Amniotic epithelial cell (primary cell): ENCODE data around the gene RRAS2.
"Not testable (repeated sequence)": the region's sequence is repeated elsewhere in the genome, so short reads cannot be mapped to it uniquely, and the experiment has no call there.

Experiments used
- DNase-seq: peaks from one replicate; pipeline ENCODE4 v3.0.0-alpha.2; 2010; ENCODE audit warnings: low read depth

Gene RRAS2

DNA sequence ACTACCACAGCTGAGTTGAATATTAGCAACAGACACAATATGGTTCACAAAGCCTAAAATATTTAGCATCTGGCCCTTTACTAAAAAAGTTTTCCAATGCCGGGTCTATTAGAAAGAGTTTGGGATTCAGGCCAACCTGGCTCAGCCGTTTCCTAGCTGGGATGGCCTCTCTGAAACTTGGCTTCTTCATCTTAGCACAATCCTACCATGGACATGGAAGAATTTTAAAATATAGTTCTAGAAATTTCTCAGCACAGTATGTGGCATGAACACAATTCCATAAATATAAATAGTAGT, 103.8 kb downstream of the RRAS2 start:
- DNase-seq, result no peak

GRCh38 chr11:14254533-14255237, 104.3 kb downstream of the RRAS2 start:
- DNase-seq, result no peak

DNA sequence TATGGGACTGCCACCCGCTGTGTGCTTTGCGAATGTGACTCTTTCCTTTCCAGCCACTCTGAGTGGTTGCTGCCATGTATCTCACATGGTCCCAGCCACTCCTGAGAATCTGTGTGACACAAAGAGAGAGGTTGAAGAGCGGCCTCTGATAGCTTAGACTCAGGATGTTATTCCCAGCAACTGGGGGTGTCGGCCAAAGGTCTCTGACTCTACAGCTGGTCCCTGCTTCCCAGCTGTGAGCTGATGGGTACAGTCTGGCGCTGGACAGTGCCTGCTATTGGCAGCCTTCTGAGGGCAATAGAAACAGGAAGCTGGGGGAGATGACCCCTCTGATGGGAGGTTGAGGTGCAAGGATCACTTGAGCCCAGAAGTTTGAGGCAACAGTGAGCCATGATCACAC, 105.1 kb downstream of the RRAS2 start:
- DNase-seq, result no peak

- DNase-seq, result no peak
Observed at GRCh38 chr11:14253421-14253820, 105.6 kb downstream of the RRAS2 start.

DNA sequence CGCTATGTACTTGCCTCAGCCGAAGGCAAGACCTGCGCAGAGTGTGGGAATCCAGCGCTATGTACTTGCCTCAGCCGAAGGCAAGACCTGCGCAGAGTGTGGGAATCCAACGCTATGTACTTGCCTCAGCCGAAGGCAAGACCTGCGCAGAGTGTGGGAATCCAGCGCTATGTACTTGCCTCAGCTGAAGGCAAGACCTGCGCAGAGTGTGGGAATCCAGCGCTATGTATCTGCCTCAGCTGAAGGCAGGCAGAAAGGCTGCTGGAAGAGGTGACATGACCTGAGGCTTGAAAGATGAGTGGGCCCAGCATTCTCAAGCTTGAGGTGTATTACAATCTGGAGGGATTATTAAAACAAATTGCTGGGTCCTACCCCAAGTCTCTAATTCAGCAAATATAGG, 106.5 kb downstream of the RRAS2 start:
- not testable (repeated sequence) for DNase-seq

- no peak for DNase-seq
Observed at GRCh38 chr11:14251754-14252153, 107.2 kb downstream of the RRAS2 start.

- peak; percentile 47 for DNase-seq
Observed at GRCh38 chr11:14249121-14249963, 109.6 kb downstream of the RRAS2 start.

GRCh38 chr11:14248580-14248981, 110.4 kb downstream of the RRAS2 start:
- no peak for DNase-seq

- no peak for DNase-seq
Observed at GRCh38 chr11:14245444-14245843, 113.5 kb downstream of the RRAS2 start.

- DNase-seq, result no peak
Observed at GRCh38 chr11:14244926-14245325, 114.1 kb downstream of the RRAS2 start.

DNA sequence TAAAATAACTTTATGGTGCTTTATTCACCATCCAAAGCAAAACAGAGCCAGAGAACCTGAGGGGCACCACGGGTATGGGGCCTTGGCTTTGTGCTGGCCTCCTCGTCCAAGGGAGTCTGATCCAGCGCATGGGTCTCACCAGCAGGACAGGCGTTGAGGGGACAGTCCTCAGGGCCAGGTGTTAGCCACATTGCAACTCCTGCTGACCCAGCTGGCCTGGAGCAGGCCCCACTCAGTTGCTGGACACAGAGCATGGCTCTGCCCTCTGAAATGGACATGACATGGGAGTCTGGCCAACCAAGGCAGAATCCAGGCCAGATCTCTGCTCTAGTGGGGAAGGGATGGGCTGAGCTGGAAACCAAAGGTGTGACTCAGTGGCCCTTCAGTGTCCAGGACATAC, 116.2 kb downstream of the RRAS2 start:
- no peak for DNase-seq

DNA sequence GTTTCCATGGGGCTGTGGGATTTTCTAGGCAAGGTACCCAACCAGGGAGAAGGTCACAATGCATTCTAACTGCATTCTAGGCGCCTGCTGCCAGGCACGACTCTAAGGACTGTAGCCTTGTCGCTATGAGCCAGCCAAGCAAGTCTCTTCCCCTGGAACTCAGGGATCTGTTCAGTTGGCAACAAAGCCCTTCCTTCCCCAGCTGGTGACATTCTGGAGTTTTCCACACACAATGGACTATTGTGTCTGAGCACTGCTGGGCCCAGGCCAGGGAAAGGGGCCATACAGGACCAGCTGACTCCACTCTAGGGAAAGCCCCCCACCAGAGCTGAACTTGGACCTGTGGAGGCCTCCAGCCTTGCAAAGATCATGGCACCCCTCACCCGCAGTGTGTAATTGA, 116.8 kb downstream of the RRAS2 start:
- DNase-seq, result no peak

DNA sequence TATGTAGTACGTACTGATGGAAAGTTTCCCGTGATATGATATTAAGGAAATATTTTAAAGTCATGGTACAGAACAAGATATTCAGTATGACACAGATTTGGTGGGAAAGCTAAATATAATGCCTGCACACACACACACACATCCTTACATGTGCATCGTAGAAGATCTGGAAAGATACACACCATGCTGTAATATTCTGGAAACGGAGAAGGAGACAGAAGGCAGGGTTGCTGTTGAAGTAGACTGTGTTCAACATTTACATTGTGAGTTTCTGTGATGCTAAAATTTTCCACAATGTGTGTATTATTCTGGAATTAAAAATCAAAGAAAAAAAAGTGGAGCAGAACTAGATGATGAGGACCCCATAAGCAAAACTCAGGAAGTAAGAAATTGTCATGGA, 118.0 kb downstream of the RRAS2 start:
- no peak for DNase-seq

DNA sequence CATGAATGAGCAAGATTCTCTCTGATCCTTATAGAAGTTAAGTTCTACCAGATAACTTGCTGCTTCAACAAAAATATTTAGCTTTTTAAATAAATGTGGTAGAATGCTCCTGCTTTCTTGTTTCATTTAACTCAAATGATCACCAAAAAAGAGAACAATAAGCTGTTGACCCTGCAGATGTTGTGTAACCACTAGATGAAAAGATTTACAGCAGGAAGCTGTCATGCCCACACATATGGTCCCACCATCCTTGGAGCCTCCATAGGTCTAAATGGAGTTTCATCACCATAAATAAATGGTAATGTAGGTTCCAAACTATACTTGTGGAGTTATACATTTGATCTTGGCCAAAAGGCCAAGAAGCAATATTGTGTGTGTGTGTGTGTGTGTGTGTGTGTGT, 118.8 kb downstream of the RRAS2 start:
- DNase-seq, result no peak

DNA sequence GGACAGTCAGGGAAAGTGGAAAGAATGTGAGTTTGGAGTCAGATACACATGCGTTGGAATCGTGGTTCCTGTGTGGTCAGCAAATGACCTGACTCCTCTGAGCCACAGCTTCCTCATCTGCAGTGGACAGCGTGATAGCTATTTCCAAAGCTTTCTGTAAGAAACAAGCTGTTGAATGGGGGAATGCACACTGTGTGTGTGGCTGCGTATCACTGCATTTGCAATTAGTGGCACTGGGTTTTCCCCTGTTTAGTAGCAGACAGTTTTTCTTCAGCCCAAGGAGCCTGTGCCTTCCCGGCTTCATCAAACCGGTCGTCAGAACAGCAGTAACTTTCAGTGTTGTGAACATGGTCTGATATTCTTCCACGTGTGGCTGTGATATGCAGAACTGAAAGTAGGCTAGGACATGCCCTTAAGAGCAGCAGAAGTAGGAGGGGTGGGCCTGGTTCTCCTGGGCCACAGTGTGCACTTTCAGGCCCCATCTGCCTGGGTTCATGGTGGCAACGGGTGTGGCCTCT, 121.5 kb downstream of the RRAS2 start:
- DNase-seq, result no peak

DNA sequence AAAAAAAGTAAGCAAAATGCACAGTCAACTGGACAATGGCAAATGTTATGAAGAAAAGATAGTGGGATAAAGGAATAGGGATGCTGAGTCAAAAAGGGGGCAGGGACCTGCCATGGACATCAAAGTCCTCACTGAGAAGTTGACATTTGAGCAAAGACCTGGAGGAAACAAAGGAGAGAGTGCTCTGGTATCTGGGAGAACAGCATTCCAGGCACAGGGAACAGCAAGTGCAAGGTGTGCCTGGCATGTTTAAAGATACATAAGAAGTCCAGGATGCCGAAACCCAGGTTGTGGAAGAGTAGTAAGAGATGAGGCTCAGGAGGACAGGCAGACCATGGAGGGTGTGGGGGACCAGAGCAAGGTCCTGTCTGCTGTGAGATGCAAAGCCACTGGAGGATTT, 123.3 kb downstream of the RRAS2 start:
- no peak for DNase-seq

DNA sequence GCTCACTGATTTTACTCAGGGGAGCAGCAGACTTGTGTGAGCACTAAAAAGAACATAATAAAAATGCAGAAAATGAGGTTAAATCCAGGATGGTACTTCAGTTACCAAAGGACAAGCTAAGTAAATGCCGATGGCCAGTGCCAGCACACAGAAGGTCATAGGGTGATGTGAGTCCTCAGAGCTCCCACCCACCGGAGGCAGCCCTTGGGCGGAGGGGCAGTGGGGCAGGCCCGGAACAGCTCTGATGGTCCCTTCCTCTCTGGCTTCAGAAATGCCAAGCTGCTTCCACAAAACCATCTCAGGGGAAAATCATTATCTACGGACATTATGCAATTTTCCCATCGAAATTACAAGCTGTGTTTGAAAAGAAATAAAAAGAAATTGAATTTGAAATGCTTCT, 124.5 kb downstream of the RRAS2 start:
- no peak for DNase-seq

DNA sequence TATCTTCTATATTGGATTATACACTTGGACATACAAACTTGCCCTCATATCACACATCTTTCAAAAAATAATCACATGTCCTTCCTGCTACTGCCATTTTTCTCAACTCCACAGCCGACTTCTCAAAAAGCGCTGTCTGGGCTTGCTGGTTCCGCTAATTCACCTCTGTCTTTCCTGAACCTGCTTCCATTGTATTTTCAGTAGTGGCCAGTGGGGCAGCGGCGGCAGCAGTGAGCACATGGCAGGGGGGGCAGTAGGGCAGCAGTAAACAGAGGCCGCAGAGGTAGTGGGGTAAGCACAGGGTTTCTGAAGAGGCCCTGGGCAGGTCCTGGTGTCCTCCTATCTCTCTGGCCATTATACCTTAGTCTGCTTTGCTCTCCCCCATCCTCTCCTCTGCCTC, 126.3 kb downstream of the RRAS2 start:
- DNase-seq, result no peak

- DNase-seq, result no peak
Observed at GRCh38 chr11:14230407-14230806, 128.6 kb downstream of the RRAS2 start.

DNA sequence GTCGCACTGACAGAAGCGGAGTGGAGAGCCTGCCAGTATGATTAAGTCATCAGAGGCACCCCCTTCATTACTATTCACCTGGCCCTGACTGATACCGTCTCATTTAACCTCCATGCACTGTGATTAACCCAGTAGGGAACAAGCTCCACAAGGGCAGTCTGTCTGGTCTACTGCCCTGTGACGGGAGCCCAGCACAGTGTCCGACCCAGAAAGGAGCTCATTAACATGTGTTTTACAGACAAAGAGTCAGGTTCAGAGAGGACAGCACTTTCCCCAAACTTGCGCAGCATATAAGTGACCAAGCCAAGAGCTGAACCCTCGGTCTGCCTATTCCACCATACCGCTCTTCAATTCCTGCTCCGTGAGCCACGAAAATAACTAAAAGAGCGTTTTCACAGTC, 129.5 kb downstream of the RRAS2 start:
- no peak for DNase-seq

- no peak for DNase-seq
Observed at GRCh38 chr11:14228356-14228755, 130.6 kb downstream of the RRAS2 start.
